Body of pancreas (tissue), 4 donors: Measurements from ENCODE around the gene SIPA1L2. TPM values are rescaled to one million over a fixed set of nuclear protein-coding genes. Genes with fewer than 3 reads are reported as not detected.

Experiments
- ATAC-seq: fragments of 150-250 bp; one replicate; pipeline ENCODE4 v1.9.1; 2016
- DNase-seq, 4 donors: peaks; one replicate each; pipeline ENCODE4 v3.0.0-alpha.2; 2019
- H3K27ac ChIP-seq, 4 donors: fragments of 200-600 bp; sonication (generic); 1 replicate in 3 of 4; 2 replicates in 1 of 4; pipeline versions ENCODE4 v1.5.1 to v1.6.1; 2016 to 2019; ENCODE audit warnings: mild to moderate bottlenecking in 1 of 4, mixed read lengths in 1 of 4, moderate library complexity in 1 of 4
- H3K27me3 ChIP-seq, 2 donors: fragments of 200-600 bp; sonication (generic); one replicate each; pipeline ENCODE4 v1.6.0; 2016; ENCODE audit warnings: mild to moderate bottlenecking in 1 of 2
- H3K36me3 ChIP-seq, 2 donors: fragments of 200-600 bp; sonication (generic); replicated peaks in 1 of 2; 2 replicates each; pipeline ENCODE4 v1.5.1; 2016; ENCODE audit warnings: low read depth in 2 of 2; ENCODE audit not compliant: insufficient read depth in 1 of 2
- H3K4me1 ChIP-seq: fragments of 200-600 bp; sonication (generic); one replicate; pipeline ENCODE4 v1.6.0; 2016
- H3K4me3 ChIP-seq, 2 donors: fragments of 200-600 bp; sonication (generic); 1 replicate in 1 of 2; 2 replicates in 1 of 2; pipeline ENCODE4 v1.5.1; 2016 to 2019
- H3K9me3 ChIP-seq, 3 donors: fragments of 200-600 bp; sonication (generic); 1 replicate in 2 of 3; 2 replicates in 1 of 3; pipeline ENCODE4 v1.5.1; 2016
- CTCF ChIP-seq, 7 experiments: fragments of 450-650 bp in 4 of 7; fragments of 200-600 bp in 3 of 7; sonication (generic) in 3 of 7; IDR thresholded peaks; one replicate each; pipeline ENCODE4 v1.5.1; 2016 to 2019; ENCODE audit warnings: antibody characterized with exemption in 7 of 7
- POLR2A ChIP-seq, 3 donors: fragments of 450-650 bp; IDR thresholded peaks; one replicate each; pipeline ENCODE4 v1.6.1; 2016; ENCODE audit warnings: antibody characterized with exemption in 3 of 3, mild to moderate bottlenecking in 2 of 3
- WGBS, 2 donors: methylation state at CpG; one replicate each; pipeline ENCODE4 v1.1.5; 2017; 5-methylcytosine and 5-hydroxymethylcytosine counted together
- intact Hi-C: fragments of 100-400 bp; cut with DNase I; formaldehyde crosslinking; loops from one replicate; pipeline ENCODE4 v1.15.1; 2023
- total RNA-seq, 2 donors: library from RNA; depleted of rRNA; stranded (reverse); fragments of >200 nt; gene quantifications; one replicate each; pipeline ENCODE4 v1.1.0, GENCODE V29; 2016

Gene SIPA1L2
- total RNA-seq, 2 donors from 2014 or later: 5.6 to 8.6 TPM

- no peak for TF ChIP-seq CTCF (IDR thresholded peaks at IDR 0.05)
- no peak for DNase-seq
- H3K27me3 ChIP-seq: no peaks in the 10 kb centered on the region
- no peak overlapping the region for H3K4me3 ChIP-seq
- H3K27ac ChIP-seq: no peak overlapping the region
- H3K9me3 ChIP-seq: no peaks in the 10 kb centered on the region
- intact Hi-C loops: no loop called here
- H3K36me3 ChIP-seq: no peaks in the 10 kb centered on the region
- no peak for ATAC-seq
- 80 to 85% methylated on average over 12 of the region's 12 CpGs for WGBS, 2 donors
- no peaks in the 10 kb centered on the region for H3K4me1 ChIP-seq
These were observed 34.9 kb downstream of the SIPA1L2 start for GRCh38 chr1:232594768-232595698.

- Histone ChIP-seq H3K9me3 (no peaks in the 10 kb centered on the region), H3K4me3 (no peak overlapping the region), H3K36me3 (no peaks in the 10 kb centered on the region), H3K27me3 (no peaks in the 10 kb centered on the region), H3K27ac (no peak overlapping the region), H3K4me1 (no peaks in the 10 kb centered on the region)
- TF ChIP-seq POLR2A (IDR thresholded peaks at IDR 0.05): no peak
- no peak for TF ChIP-seq CTCF (IDR thresholded peaks at IDR 0.05)
- ATAC-seq (no peak), DNase-seq (no peak)
- 81% methylated on average over 14 of the region's 14 CpGs for WGBS, 2 donors
- intact Hi-C loops: no loop called here
These were observed 36.0 kb downstream of the SIPA1L2 start for GRCh38 chr1:232593717-232594502.

GRCh38 chr1:232591344-232591743, 38.6 kb downstream of the SIPA1L2 start:
- 79 to 87% methylated on average over 3 of the region's 3 CpGs for WGBS, 2 donors
- ATAC-seq (no peak), DNase-seq (no peak)
- peak overlapping the region in 1 of 4 donors; percentile 54 for H3K27ac ChIP-seq
- H3K4me1 ChIP-seq: no peaks in the 10 kb centered on the region
- no peak overlapping the region for H3K4me3 ChIP-seq
- H3K36me3 ChIP-seq: no peaks in the 10 kb centered on the region
- H3K9me3 ChIP-seq: no peaks in the 10 kb centered on the region
- intact Hi-C loops: no loop called here
- H3K27me3 ChIP-seq: no peaks in the 10 kb centered on the region
- TF ChIP-seq CTCF (IDR thresholded peaks at IDR 0.05) (no peak), POLR2A (IDR thresholded peaks at IDR 0.05) (no peak)

GRCh38 chr1:232590744-232591082, 39.2 kb downstream of the SIPA1L2 start:
- Histone ChIP-seq H3K9me3 (no peaks in the 10 kb centered on the region), H3K36me3 (no peaks in the 10 kb centered on the region), H3K4me3 (no peak overlapping the region), H3K4me1 (no peaks in the 10 kb centered on the region), H3K27me3 (no peaks in the 10 kb centered on the region), H3K27ac (peak overlapping the region in 1 of 4 donors; percentile 54)
- TF ChIP-seq POLR2A (IDR thresholded peaks at IDR 0.05) (no peak), CTCF (IDR thresholded peaks at IDR 0.05) (no peak)
- no peak for DNase-seq
- no peak for ATAC-seq
- 80 to 88% methylated on average over 5 of the region's 5 CpGs for WGBS, 2 donors
- intact Hi-C loops: no loop called here
